Measurements from ENCODE around the gene ZNF687. TPM values are rescaled to one million over a fixed set of nuclear protein-coding genes. Genes with fewer than 3 reads are reported as not detected.

Gene ZNF687
- total RNA-seq, 6 experiments from 2014 or later, result 14.6 to 18.3 (median 15.9) TPM

GRCh38 chr1:151312411-151312810 lies 30.3 kb downstream of the ZNF687 start:
- DNase-seq, result no peak
- TF ChIP-seq, protein P1, sequence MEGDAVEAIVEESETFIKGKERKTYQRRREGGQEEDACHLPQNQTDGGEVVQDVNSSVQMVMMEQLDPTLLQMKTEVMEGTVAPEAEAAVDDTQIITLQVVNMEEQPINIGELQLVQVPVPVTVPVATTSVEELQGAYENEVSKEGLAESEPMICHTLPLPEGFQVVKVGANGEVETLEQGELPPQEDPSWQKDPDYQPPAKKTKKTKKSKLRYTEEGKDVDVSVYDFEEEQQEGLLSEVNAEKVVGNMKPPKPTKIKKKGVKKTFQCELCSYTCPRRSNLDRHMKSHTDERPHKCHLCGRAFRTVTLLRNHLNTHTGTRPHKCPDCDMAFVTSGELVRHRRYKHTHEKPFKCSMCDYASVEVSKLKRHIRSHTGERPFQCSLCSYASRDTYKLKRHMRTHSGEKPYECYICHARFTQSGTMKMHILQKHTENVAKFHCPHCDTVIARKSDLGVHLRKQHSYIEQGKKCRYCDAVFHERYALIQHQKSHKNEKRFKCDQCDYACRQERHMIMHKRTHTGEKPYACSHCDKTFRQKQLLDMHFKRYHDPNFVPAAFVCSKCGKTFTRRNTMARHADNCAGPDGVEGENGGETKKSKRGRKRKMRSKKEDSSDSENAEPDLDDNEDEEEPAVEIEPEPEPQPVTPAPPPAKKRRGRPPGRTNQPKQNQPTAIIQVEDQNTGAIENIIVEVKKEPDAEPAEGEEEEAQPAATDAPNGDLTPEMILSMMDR (IDR thresholded peaks at IDR 0.05), result 0 out of 2 replicates have a peak, but pooled peaks have one; percentile 0
- Mint-ChIP-seq H3K27ac (peak overlapping the region; percentile 95), H3K4me1 (ENCODE audit: low read depth) (peaks cover 61% of the 10 kb centered on the region), H3K4me3 (peak overlapping the region; percentile 49; the same call in 1 of the 2 replicates), H3K36me3 (ENCODE audit: low read depth) (peaks cover 50% of the 10 kb centered on the region), H3K9me3 (no peaks in the 10 kb centered on the region), H3K27me3 (ENCODE audit: insufficient read depth) (no peaks in the 10 kb centered on the region; the same call in none of the 2 replicates)

DNA sequence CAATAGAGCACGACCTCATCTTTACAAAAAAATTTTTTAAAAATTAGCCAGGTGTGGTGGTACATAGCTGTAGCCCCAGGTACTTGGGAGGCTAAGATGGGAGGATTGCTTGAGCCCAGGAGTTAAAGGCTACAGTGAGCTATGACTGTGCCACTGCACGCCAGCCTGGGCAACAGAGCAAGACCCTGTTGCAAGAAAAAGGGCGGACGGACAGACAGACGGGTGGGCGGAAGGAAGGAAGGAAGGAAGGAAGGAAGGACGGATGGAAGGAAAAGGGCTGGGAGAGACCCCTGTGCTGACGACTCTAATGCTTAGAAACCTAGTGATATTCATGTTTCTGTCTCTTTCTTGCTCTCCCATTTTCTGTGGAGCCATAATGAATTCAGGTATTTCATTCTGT lies 30.7 kb downstream of the ZNF687 start:
- peaks cover 61% of the 10 kb centered on the region for H3K4me1 Mint-ChIP-seq (ENCODE audit: low read depth)
- no peaks in the 10 kb centered on the region for H3K9me3 Mint-ChIP-seq
- peaks cover 49% of the 10 kb centered on the region for H3K36me3 Mint-ChIP-seq (ENCODE audit: low read depth)
- peak overlapping the region; percentile 95 for H3K27ac Mint-ChIP-seq
- TF ChIP-seq, protein P1 (IDR thresholded peaks at IDR 0.05), result no peak
- no peaks in the 10 kb centered on the region; the same call in none of the 2 replicates for H3K27me3 Mint-ChIP-seq (ENCODE audit: insufficient read depth)
- H3K4me3 Mint-ChIP-seq, result peak overlapping the region; percentile 49; the same call in 1 of the 2 replicates
- DNase-seq, result no peak

DNA sequence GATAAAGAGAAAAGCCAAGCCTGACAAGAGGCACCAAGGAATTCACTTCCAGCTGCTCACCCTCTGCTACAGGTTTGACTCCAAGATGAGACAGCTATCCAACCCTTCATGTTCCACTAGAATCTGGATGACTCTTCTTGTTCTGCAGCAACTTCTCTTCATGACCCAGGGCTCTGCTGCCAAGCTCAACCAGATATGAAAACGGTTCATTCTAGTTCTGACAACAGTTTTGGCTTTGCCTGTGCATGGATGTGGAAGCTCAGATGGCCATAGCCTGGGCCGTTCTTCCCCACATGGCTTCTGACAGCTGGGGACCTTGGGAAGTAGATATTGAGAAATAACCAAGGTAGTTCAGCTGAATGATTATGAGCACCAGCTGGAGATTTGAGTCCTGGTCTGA lies 31.4 kb downstream of the ZNF687 start:
- TF ChIP-seq, protein P1 (IDR thresholded peaks at IDR 0.05), result no peak
- Mint-ChIP-seq H3K4me3 (no peak overlapping the region), H3K4me1 (ENCODE audit: low read depth) (peaks cover 61% of the 10 kb centered on the region), H3K9me3 (no peaks in the 10 kb centered on the region), H3K36me3 (ENCODE audit: low read depth) (peaks cover 43% of the 10 kb centered on the region), H3K27me3 (ENCODE audit: insufficient read depth) (no peaks in the 10 kb centered on the region; the same call in none of the 2 replicates), H3K27ac (peak overlapping the region; percentile 77; the same call in 1 of the 2 replicates)
- no peak for DNase-seq

GRCh38 chr1:151314137-151314875 lies 32.2 kb downstream of the ZNF687 start:
- H3K36me3 Mint-ChIP-seq (ENCODE audit: low read depth), result peaks cover 48% of the 10 kb centered on the region
- peak overlapping the region; percentile 70 for H3K4me3 Mint-ChIP-seq
- TF ChIP-seq, protein P1 (IDR thresholded peaks at IDR 0.05), result no peak
- H3K4me1 Mint-ChIP-seq (ENCODE audit: low read depth), result peaks cover 61% of the 10 kb centered on the region
- H3K27ac Mint-ChIP-seq, result peak overlapping the region; percentile 77
- no peaks in the 10 kb centered on the region; the same call in none of the 2 replicates for H3K27me3 Mint-ChIP-seq (ENCODE audit: insufficient read depth)
- DNase-seq, result peak; percentile 70
- no peaks in the 10 kb centered on the region for H3K9me3 Mint-ChIP-seq

- peaks cover 59% of the 10 kb centered on the region for H3K4me1 Mint-ChIP-seq (ENCODE audit: low read depth)
Measured at GRCh38 chr1:151315565-151316235, 33.6 kb downstream of the ZNF687 start.

More at GRCh38 chr1:151315565-151316235, 33.6 kb downstream of the ZNF687 start:
- Mint-ChIP-seq H3K27me3 (ENCODE audit: insufficient read depth) (no peaks in the 10 kb centered on the region; the same call in none of the 2 replicates), H3K27ac (peak overlapping the region; percentile 31), H3K4me3 (no peak overlapping the region), H3K36me3 (ENCODE audit: low read depth) (peaks cover 55% of the 10 kb centered on the region), H3K9me3 (no peaks in the 10 kb centered on the region)
- no peak for DNase-seq
- TF ChIP-seq, protein P1 (IDR thresholded peaks at IDR 0.05), result no peak

All from HFFc6 (cell line).